Activated effector memory CD4-positive, alpha-beta T cell treated with anti-CD3 and anti-CD28 coated beads, Interleukin-2, amount 50 U/mL, for 16 hours (primary cell): Measurements from ENCODE around the gene IL18.
"Not testable (repeated sequence)": the region's sequence is repeated elsewhere in the genome, so short reads cannot be mapped to it uniquely, and the experiment has no call there.

Experiments used
- DNase-seq: peaks from one replicate; pipeline ENCODE4 v3.0.0-alpha.2; 2020

The IL18 gene

GRCh38 chr11:112114460-112114859 is 49.4 kb downstream of the IL18 start:
- DNase-seq, result no peak

DNA sequence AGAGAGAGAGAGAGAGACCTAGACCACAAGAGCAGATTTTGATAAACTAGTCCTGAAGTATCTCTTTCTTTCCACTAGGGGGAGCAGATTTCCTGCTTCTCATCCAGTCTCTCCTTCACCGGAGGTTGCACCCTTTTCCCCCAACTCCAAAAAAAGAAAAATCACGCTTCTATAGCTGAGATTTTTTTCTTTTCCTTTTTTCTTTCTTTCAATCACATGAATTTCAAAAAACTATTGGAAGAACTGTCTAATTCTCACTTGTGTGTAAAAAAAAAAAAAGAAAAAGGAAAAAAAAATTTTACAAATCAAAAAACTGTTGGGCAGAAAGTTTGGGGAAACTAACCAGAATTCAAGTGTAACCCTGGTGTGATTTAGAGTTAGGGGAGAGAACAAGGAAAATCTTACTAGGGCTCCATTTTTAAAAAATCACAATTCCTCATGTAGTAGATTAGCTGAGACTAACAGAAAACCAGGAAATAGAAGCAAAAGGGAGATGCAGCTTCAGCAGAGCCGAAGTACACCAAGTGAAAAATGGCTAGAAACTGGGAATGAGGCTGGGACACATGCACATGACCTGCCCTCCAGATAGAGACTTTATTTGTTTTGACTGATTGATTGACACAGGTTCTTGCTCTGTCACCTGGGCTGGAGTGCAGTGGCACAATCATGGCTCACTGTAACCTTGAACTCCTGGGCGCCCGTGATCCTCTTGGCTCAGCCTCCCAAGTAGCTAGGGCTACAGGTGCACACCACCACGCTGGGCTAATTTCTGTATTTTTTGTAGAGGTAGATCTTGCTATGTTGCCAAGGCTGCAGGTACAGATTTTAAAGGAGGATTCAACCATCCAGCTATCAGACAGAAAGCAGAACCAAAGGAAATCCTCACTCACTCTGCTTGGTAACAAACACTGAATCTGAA is 50.1 kb downstream of the IL18 start:
- no peak for DNase-seq

DNA sequence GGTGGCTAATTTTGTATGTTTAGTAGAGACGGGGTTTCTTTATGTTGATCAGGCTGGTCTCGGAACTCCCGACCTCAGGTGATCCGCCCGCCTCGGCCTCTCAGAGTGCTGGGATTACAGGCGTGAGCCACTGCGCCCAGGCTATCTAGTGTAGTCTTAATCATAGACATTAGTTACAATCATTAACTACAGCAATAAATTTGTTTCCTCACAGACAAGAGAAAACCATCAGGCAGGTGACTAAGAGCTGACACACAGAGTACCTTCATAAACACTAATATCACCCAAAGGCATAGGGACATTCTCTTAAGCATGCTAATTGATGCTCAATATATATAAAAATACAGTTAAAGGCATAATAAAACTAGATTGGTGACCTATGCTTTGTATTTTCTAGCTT is 57.8 kb downstream of the IL18 start:
- no peak for DNase-seq

DNA sequence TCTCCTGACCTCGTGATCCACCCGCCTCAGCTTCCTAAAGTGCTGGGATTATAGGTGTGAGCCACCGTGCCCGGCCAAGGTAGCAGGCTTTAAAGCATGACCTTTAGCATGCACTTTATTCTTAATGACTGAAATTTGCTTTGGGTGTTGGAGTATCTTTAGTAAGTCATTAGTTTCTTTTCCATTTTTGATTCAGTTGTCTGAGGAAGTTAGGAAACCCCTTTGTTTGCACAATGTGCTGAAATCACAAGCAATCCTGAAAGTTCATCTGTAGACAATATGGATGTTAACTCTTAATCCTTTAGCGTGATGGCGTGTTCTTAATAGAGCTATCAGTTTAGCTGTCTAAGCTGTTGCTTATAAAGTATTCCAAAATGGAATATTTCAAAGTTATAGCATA is 60.4 kb downstream of the IL18 start:
- no peak for DNase-seq

GRCh38 chr11:112100462-112100861 is 63.4 kb downstream of the IL18 start:
- no peak for DNase-seq

GRCh38 chr11:112097734-112098528 is 66.0 kb downstream of the IL18 start:
- DNase-seq, result no peak

- no peak for DNase-seq
Observed at GRCh38 chr11:112096194-112096593, 67.7 kb downstream of the IL18 start.

- DNase-seq, result not testable (repeated sequence)
Observed at GRCh38 chr11:112095302-112095701, 68.6 kb downstream of the IL18 start.
